Measurements from ENCODE around the gene EEFSEC. TPM values are rescaled to one million over a fixed set of nuclear protein-coding genes. Genes with fewer than 3 reads are reported as not detected.

Gene EEFSEC
- total RNA-seq, 1 donor from 2014 or later: 24.6 TPM

GRCh38 chr3:128439226-128439625 lies 285.9 kb downstream of the EEFSEC start:
- no peaks in the 10 kb centered on the region for H3K9me3 ChIP-seq
- no peaks in the 10 kb centered on the region for H3K27me3 ChIP-seq
- intact Hi-C loops (cut with DNase I): no loop called here
- H3K4me3 ChIP-seq: no peak overlapping the region
- no peak for TF ChIP-seq CTCF (IDR thresholded peaks at IDR 0.05)
- no peak for TF ChIP-seq POLR2A (IDR thresholded peaks at IDR 0.05)
- no peak for TF ChIP-seq POLR2AphosphoS5 (IDR thresholded peaks at IDR 0.05; ENCODE audit: insufficient read depth in 1 of 2, low read depth in 1 of 2)
- no peak overlapping the region for H3K27ac ChIP-seq
- no peaks in the 10 kb centered on the region for H3K36me3 ChIP-seq
- no peak for DNase-seq (ENCODE audit: extremely low spot score in 2 of 2)
- H3K4me1 ChIP-seq: no peaks in the 10 kb centered on the region

GRCh38 chr3:128442070-128442469 lies 288.8 kb downstream of the EEFSEC start:
- no peak for TF ChIP-seq CTCF (IDR thresholded peaks at IDR 0.05)
- no peaks in the 10 kb centered on the region for H3K27me3 ChIP-seq
- intact Hi-C loops (cut with DNase I): no loop called here
- no peaks in the 10 kb centered on the region for H3K9me3 ChIP-seq
- no peaks in the 10 kb centered on the region for H3K36me3 ChIP-seq
- H3K4me3 ChIP-seq: no peak overlapping the region
- no peak overlapping the region for H3K27ac ChIP-seq
- H3K4me1 ChIP-seq: no peaks in the 10 kb centered on the region
- no peak for DNase-seq (ENCODE audit: extremely low spot score in 2 of 2)

DNA sequence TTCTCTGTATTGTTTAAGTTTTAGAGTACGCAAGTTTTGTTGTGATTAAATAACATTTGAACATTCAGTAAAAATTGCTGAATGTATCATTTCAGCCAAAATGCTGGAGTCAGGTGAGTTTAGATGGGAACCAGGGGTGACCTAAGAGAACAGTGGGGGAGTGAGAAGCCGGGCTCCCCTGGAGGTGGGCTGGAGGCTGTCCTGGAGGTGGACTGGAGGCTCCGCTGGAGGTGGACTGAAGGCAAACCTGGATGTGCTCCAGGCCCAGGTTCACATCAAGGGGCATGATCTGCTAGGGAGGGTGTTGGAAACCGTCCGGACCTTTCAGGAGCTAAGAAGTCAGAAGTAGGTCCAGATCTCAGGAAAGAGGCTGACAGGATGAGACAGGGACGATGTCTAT lies 289.7 kb downstream of the EEFSEC start:
- Histone ChIP-seq H3K4me3 (no peak overlapping the region), H3K4me1 (no peaks in the 10 kb centered on the region), H3K36me3 (no peaks in the 10 kb centered on the region), H3K27ac (no peak overlapping the region), H3K9me3 (no peaks in the 10 kb centered on the region), H3K27me3 (no peaks in the 10 kb centered on the region)
- intact Hi-C loops (cut with DNase I): no loop called here
- no peak for TF ChIP-seq POLR2AphosphoS5 (IDR thresholded peaks at IDR 0.05; ENCODE audit: insufficient read depth in 1 of 2, low read depth in 1 of 2)
- no peak for DNase-seq (ENCODE audit: extremely low spot score in 2 of 2)

DNA sequence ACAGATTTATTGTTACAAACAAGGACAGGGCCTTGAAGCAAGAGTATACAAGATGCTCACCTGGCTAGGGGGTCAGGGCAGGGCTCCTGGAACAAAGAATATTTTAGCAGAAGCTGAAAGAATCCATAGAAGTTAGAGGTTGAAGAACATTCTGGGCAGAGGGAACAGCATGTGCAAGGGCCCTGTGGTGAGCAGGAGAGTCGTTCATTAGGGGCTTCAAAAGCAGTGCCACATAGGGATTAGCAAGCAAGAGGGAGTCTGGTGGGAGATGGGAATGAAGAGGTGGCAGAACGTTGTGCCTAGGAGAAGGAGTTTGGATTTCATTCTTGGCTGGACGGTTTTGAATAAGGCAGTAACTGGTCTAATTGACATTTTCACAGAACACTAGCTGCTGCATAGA lies 290.5 kb downstream of the EEFSEC start:
- TF ChIP-seq POLR2A (IDR thresholded peaks at IDR 0.05) (no peak), POLR2AphosphoS5 (IDR thresholded peaks at IDR 0.05; ENCODE audit: insufficient read depth in 1 of 2, low read depth in 1 of 2) (no peak)
- H3K4me1 ChIP-seq: no peaks in the 10 kb centered on the region
- H3K27ac ChIP-seq: no peak overlapping the region
- no peaks in the 10 kb centered on the region for H3K36me3 ChIP-seq
- H3K27me3 ChIP-seq: no peaks in the 10 kb centered on the region
- no peaks in the 10 kb centered on the region for H3K9me3 ChIP-seq
- no peak overlapping the region for H3K4me3 ChIP-seq
- intact Hi-C loops (cut with DNase I): no loop called here
- no peak for DNase-seq (ENCODE audit: extremely low spot score in 2 of 2)

GRCh38 chr3:128445357-128445756 lies 292.1 kb downstream of the EEFSEC start:
- Histone ChIP-seq H3K36me3 (no peaks in the 10 kb centered on the region), H3K4me1 (no peaks in the 10 kb centered on the region), H3K4me3 (no peak overlapping the region), H3K27me3 (no peaks in the 10 kb centered on the region), H3K27ac (no peak overlapping the region), H3K9me3 (no peaks in the 10 kb centered on the region)
- no peak for DNase-seq (ENCODE audit: extremely low spot score in 2 of 2)
- intact Hi-C loops (cut with DNase I): no loop called here
- TF ChIP-seq POLR2AphosphoS5 (IDR thresholded peaks at IDR 0.05; ENCODE audit: insufficient read depth in 1 of 2, low read depth in 1 of 2): no peak
- TF ChIP-seq CTCF (IDR thresholded peaks at IDR 0.05): no peak
- TF ChIP-seq POLR2A (IDR thresholded peaks at IDR 0.05): no peak

DNA sequence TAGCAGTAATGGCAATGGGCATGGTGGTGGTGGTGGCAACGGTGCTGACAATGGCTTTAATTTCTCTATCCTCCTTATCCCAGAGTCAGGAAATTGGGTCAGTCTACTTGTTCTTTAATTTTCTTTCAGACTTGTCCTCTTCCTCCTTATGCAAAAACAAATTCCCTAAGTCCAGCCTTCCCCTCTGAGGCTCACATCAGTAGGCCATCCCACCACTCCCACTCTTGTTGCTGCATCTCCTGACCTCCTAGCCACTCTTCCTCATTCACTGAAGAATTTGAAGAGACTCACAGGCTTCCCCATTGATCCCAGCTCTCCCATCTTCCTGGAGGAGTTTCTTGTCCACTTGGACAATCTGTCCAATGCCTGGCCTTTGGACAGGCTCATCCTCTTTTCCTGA lies 293.5 kb downstream of the EEFSEC start:
- Histone ChIP-seq H3K36me3 (no peaks in the 10 kb centered on the region), H3K9me3 (no peaks in the 10 kb centered on the region), H3K4me3 (no peak overlapping the region), H3K27me3 (no peaks in the 10 kb centered on the region), H3K27ac (no peak overlapping the region), H3K4me1 (no peaks in the 10 kb centered on the region)
- intact Hi-C loops (cut with DNase I): no loop called here
- TF ChIP-seq POLR2A (IDR thresholded peaks at IDR 0.05) (no peak), POLR2AphosphoS5 (IDR thresholded peaks at IDR 0.05; ENCODE audit: insufficient read depth in 1 of 2, low read depth in 1 of 2) (no peak), CTCF (IDR thresholded peaks at IDR 0.05) (no peak)
- no peak for DNase-seq (ENCODE audit: extremely low spot score in 2 of 2)
